ENCODE results near the gene KATNBL1.

Gene KATNBL1

DNA sequence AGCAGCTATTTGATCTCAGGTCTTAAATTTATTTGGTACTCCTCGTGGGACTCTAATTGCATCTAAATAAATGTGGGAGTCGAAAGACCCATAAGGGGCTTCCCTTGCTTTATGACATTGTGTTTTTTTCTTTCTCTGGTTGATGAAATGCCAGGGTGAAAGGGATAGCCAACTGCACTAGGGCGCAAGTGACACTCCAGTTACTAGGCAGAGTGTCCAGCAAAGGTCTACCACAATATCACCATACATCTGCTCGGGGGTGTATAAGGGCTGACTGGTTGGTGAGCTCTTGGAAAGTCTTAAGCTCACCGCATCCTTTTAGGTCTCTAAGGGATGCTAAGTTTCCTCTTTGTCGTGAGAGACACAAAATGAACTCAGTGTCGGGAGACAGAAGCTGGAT, 54.0 kb downstream of the KATNBL1 start:
- TF ChIP-seq, protein P1, sequence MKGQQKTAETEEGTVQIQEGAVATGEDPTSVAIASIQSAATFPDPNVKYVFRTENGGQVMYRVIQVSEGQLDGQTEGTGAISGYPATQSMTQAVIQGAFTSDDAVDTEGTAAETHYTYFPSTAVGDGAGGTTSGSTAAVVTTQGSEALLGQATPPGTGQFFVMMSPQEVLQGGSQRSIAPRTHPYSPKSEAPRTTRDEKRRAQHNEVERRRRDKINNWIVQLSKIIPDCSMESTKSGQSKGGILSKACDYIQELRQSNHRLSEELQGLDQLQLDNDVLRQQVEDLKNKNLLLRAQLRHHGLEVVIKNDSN (IDR thresholded peaks at IDR 0.05) = no peak
- no peak for TF ChIP-seq TEAD4 (IDR thresholded peaks at IDR 0.05)
- no peak for TF ChIP-seq MAX (IDR thresholded peaks at IDR 0.05)
- TF ChIP-seq ZBTB7A (IDR thresholded peaks at IDR 0.05; ENCODE audit: low read depth) = no peak
- no peak for TF ChIP-seq YY1 (IDR thresholded peaks at IDR 0.05; ENCODE audit: low read depth)
- TF ChIP-seq NFIC (IDR thresholded peaks at IDR 0.05) = no peak

DNA sequence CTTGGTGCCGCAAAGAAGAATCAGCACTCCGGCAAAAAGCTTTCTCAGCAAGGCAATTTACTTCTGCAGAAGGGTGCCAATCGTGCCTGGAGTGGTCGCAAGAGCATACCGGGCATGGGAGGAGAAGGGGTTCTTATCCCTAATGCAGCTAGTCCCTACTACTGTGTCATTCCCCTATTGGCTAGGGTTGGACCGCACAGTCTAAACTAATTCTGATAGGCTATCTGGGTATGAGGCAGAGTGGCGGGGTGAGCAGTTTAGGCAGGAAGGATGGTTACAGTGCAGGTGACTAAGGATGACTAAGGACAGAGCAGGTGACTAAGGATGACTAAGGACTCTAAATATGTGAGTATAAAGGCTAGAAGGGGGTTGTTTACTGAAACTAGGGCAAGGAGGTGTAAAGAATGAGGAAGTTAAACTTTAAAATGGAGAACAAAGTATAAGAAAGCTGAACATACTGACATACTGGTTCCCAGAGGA, 55.1 kb downstream of the KATNBL1 start:
- TF ChIP-seq EP300 (IDR thresholded peaks at IDR 0.05; ENCODE audit: borderline replicate concordance) = no peak
- TF ChIP-seq REST (IDR thresholded peaks at IDR 0.05; ENCODE audit: low read depth) = no peak

GRCh38 chr15:34147371-34148140, 62.3 kb downstream of the KATNBL1 start:
- TF ChIP-seq RAD21 (IDR thresholded peaks at IDR 0.05; ENCODE audit: low read depth) (no peak), NFIC (IDR thresholded peaks at IDR 0.05) (no peak), ZBTB7A (IDR thresholded peaks at IDR 0.05; ENCODE audit: low read depth) (no peak), FOXM1 (IDR thresholded peaks at IDR 0.05; ENCODE audit: borderline replicate concordance, low read depth) (no peak), TCF12 (IDR thresholded peaks at IDR 0.05; ENCODE audit: low read depth) (no peak)

DNA sequence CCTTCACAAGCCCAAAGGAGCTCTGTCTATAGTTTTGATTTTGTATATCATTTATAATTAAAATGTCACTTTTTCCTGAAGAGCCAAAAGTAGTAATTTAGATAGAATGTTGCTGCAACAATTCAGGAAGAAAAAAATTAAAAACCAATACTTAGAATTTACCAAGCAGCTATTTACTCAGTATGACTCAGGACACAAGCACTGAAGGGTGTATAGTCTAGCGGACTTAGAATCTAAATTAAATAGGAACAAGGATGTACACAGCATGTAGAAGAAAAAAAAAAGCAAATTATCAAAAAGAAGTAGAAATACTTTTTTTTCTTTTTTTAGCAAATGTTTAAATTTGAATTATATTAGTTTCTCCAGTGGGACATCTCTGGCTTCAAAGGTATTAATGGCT, 76.4 kb downstream of the KATNBL1 start:
- no peak for TF ChIP-seq FOXM1 (IDR thresholded peaks at IDR 0.05; ENCODE audit: borderline replicate concordance, low read depth)
- TF ChIP-seq ZBTB7A (IDR thresholded peaks at IDR 0.05; ENCODE audit: low read depth) = no peak
- no peak for TF ChIP-seq NFIC (IDR thresholded peaks at IDR 0.05)
- TF ChIP-seq REST (IDR thresholded peaks at IDR 0.05; ENCODE audit: low read depth) = no peak
- no peak for TF ChIP-seq EGR1 (IDR thresholded peaks at IDR 0.05)
- no peak for TF ChIP-seq TEAD4 (IDR thresholded peaks at IDR 0.05)
- TF ChIP-seq RAD21 (IDR thresholded peaks at IDR 0.05; ENCODE audit: low read depth) = no peak
- TF ChIP-seq, protein P1 (IDR thresholded peaks at IDR 0.05) = no peak

GRCh38 chr15:34132881-34133280, 77.0 kb downstream of the KATNBL1 start:
- TF ChIP-seq EP300 (IDR thresholded peaks at IDR 0.05; ENCODE audit: borderline replicate concordance) (no peak), TCF12 (IDR thresholded peaks at IDR 0.05; ENCODE audit: low read depth) (no peak), CREB1 (IDR thresholded peaks at IDR 0.05; ENCODE audit: low read depth) (no peak), YY1 (IDR thresholded peaks at IDR 0.05; ENCODE audit: low read depth) (no peak), REST (IDR thresholded peaks at IDR 0.05; ENCODE audit: low read depth) (no peak)

GRCh38 chr15:34128898-34129297, 81.0 kb downstream of the KATNBL1 start:
- no peak for TF ChIP-seq CREB1 (IDR thresholded peaks at IDR 0.05; ENCODE audit: low read depth)
- TF ChIP-seq TEAD4 (IDR thresholded peaks at IDR 0.05) = no peak
- no peak for TF ChIP-seq MAX (IDR thresholded peaks at IDR 0.05)
- no peak for TF ChIP-seq FOXM1 (IDR thresholded peaks at IDR 0.05; ENCODE audit: borderline replicate concordance, low read depth)
- no peak for TF ChIP-seq TCF12 (IDR thresholded peaks at IDR 0.05; ENCODE audit: low read depth)
- no peak for TF ChIP-seq NFIC (IDR thresholded peaks at IDR 0.05)
- TF ChIP-seq, protein P1 (IDR thresholded peaks at IDR 0.05) = no peak
- no peak for TF ChIP-seq TAF1 (IDR thresholded peaks at IDR 0.05; ENCODE audit: low read depth)
- TF ChIP-seq ZBTB7A (IDR thresholded peaks at IDR 0.05; ENCODE audit: low read depth) = no peak
- TF ChIP-seq RAD21 (IDR thresholded peaks at IDR 0.05; ENCODE audit: low read depth) = no peak
- no peak for TF ChIP-seq CEBPB (IDR thresholded peaks at IDR 0.05)
- TF ChIP-seq REST (IDR thresholded peaks at IDR 0.05; ENCODE audit: low read depth) = no peak
- no peak for TF ChIP-seq EP300 (IDR thresholded peaks at IDR 0.05; ENCODE audit: borderline replicate concordance)
- TF ChIP-seq YY1 (IDR thresholded peaks at IDR 0.05; ENCODE audit: low read depth) = no peak
- TF ChIP-seq EGR1 (IDR thresholded peaks at IDR 0.05) = no peak

Data from Ishikawa (cell line).